HG02763 (cell line): ENCODE data around the gene SRSF1.

Experiments
- ATAC-seq: cut with Tn5 transposase; IDR thresholded peaks from one replicate; pipeline ENCODE4 v1.9.1; 2021; ENCODE audit warnings: mild to moderate bottlenecking, moderate library complexity; ENCODE audit not compliant: unreplicated experiment

Gene SRSF1

GRCh38 chr17:58019521-58019920 lies 12.5 kb upstream of the SRSF1 start:
- ATAC-seq = no peak

- no peak for ATAC-seq
Observed at GRCh38 chr17:58019039-58019438, 12.0 kb upstream of the SRSF1 start.

- no peak for ATAC-seq
Observed at GRCh38 chr17:58010067-58010799, 3.2 kb upstream of the SRSF1 start.

GRCh38 chr17:58007781-58008706 lies 998 bp upstream of the SRSF1 start:
- ATAC-seq = peak; percentile 33

- peak; percentile 9 for ATAC-seq
Observed at GRCh38 chr17:58006560-58006923, 504 bp downstream of the SRSF1 start.

- ATAC-seq = no peak
Observed at GRCh38 chr17:58005728-58006559, 1.1 kb downstream of the SRSF1 start.

GRCh38 chr17:58005031-58005727 lies 1.9 kb downstream of the SRSF1 start:
- ATAC-seq = no peak

- ATAC-seq = no peak
Observed at GRCh38 chr17:58004060-58004459, 3.0 kb downstream of the SRSF1 start.

- no peak for ATAC-seq
Observed at GRCh38 chr17:58002973-58003372, 4.1 kb downstream of the SRSF1 start.

GRCh38 chr17:58002154-58002948 lies 4.7 kb downstream of the SRSF1 start:
- ATAC-seq = no peak

- no peak for ATAC-seq
Observed at GRCh38 chr17:58001461-58002124, 5.5 kb downstream of the SRSF1 start.

- no peak for ATAC-seq
Observed at GRCh38 chr17:57999496-58000017, 7.5 kb downstream of the SRSF1 start.

- ATAC-seq = no peak
Observed at GRCh38 chr17:57999010-57999495, 8.0 kb downstream of the SRSF1 start.

GRCh38 chr17:57997085-57997809 lies 9.8 kb downstream of the SRSF1 start:
- no peak for ATAC-seq

- no peak for ATAC-seq
Observed at GRCh38 chr17:57995076-57995956, 11.7 kb downstream of the SRSF1 start.

GRCh38 chr17:57994436-57994835 lies 12.6 kb downstream of the SRSF1 start:
- ATAC-seq = no peak
